ENCODE results near the gene ITSN1. TPM values are rescaled to one million over a fixed set of nuclear protein-coding genes. Genes with fewer than 3 reads are reported as not detected.

Gene ITSN1
- total and polyA plus RNA-seq, 12 donors, result 20.0 to 60.5 (median 36.7) TPM

GRCh38 chr21:33885172-33885514 lies 242.8 kb downstream of the ITSN1 start:
- Histone ChIP-seq H3K27ac (no peak overlapping the region), H3K4me3 (no peak overlapping the region), H3K9me3 (replicated peaks in 1 of 3) (no peaks in the 10 kb centered on the region), H3K27me3 (no peaks in the 10 kb centered on the region), H3K4me1 (replicated peaks in 1 of 2) (no peaks in the 10 kb centered on the region), H3K36me3 (replicated peaks in 1 of 2) (no peaks in the 10 kb centered on the region)
- intact Hi-C loops (cut with DNase I), result no loop called here
- TF ChIP-seq CTCF (IDR thresholded peaks at IDR 0.05) (no peak), POLR2A (IDR thresholded peaks at IDR 0.05) (no peak)
- DNase-seq, result no peak
- 79 to 96% (median 91%) methylated on average over 7 of the region's 7 CpGs for WGBS, 4 donors

- Histone ChIP-seq H3K4me1 (replicated peaks in 1 of 2) (no peaks in the 10 kb centered on the region), H3K4me3 (no peak overlapping the region), H3K9me3 (replicated peaks in 1 of 3) (no peaks in the 10 kb centered on the region), H3K36me3 (replicated peaks in 1 of 2) (no peaks in the 10 kb centered on the region), H3K27ac (no peak overlapping the region), H3K27me3 (no peaks in the 10 kb centered on the region)
- TF ChIP-seq POLR2A (IDR thresholded peaks at IDR 0.05), result no peak
- TF ChIP-seq CTCF (IDR thresholded peaks at IDR 0.05), result no peak
- no peak for DNase-seq
- WGBS, 4 donors, result 88 to 93% (median 90%) methylated on average over 9 to 11 of the region's 11 CpGs
- intact Hi-C loops (cut with DNase I), result no loop called here
Measured at GRCh38 chr21:33886321-33886720, 244.0 kb downstream of the ITSN1 start.

- Histone ChIP-seq H3K27ac (no peak overlapping the region), H3K4me3 (no peak overlapping the region), H3K36me3 (replicated peaks in 1 of 2) (no peaks in the 10 kb centered on the region), H3K27me3 (no peaks in the 10 kb centered on the region), H3K4me1 (replicated peaks in 1 of 2) (peaks cover 8 to 13% of the 10 kb centered on the region in 2 donors), H3K9me3 (replicated peaks in 1 of 3) (no peaks in the 10 kb centered on the region)
- 89 to 96% (median 92%) methylated on average over 5 of the region's 5 CpGs for WGBS, 4 donors
- DNase-seq, result no peak
- intact Hi-C loops (cut with DNase I), result loop anchor here (5.0 to 10.0 kb wide), 3 partner anchors 65 to 245 kb away; partner anchors contain the start of genes CRYZL1 (in 1 of the 2) and ITSN1 (in 1 of the 2)
- TF ChIP-seq POLR2A (IDR thresholded peaks at IDR 0.05) (no peak), CTCF (IDR thresholded peaks at IDR 0.05) (no peak)
Measured at GRCh38 chr21:33890187-33890586, 247.9 kb downstream of the ITSN1 start.

- Histone ChIP-seq H3K4me1 (replicated peaks in 1 of 2) (peaks cover 8 to 13% of the 10 kb centered on the region in 2 donors), H3K4me3 (no peak overlapping the region), H3K27me3 (no peaks in the 10 kb centered on the region), H3K9me3 (replicated peaks in 1 of 3) (no peaks in the 10 kb centered on the region), H3K36me3 (replicated peaks in 1 of 2) (no peaks in the 10 kb centered on the region), H3K27ac (no peak overlapping the region)
- no peak for TF ChIP-seq POLR2A (IDR thresholded peaks at IDR 0.05)
- TF ChIP-seq CTCF (IDR thresholded peaks at IDR 0.05), result no peak
- 77 to 98% (median 87%) methylated on average over 3 to 8 of the region's 8 CpGs for WGBS, 4 donors
- DNase-seq, result no peak
- intact Hi-C loops (cut with DNase I), result loop anchor here (5.0 to 10.0 kb wide), 3 partner anchors 68 to 248 kb away; partner anchors contain the start of genes CRYZL1 (in 1 of the 2) and ITSN1 (in 1 of the 2)
Measured at GRCh38 chr21:33892853-33893252, 250.6 kb downstream of the ITSN1 start.
